Stimulated activated CD8-positive, alpha-beta memory T cell treated with anti-CD3 and anti-CD28 coated beads, Interleukin-15, amount 100 ng/mL, for 24 hours (primary cell): ENCODE measurements around the gene NUDT16L1.

Experiments used
- DNase-seq: peaks from one replicate; pipeline ENCODE4 v3.0.0-alpha.2; 2020; ENCODE audit warnings: low read depth

NUDT16L1 gene

DNA sequence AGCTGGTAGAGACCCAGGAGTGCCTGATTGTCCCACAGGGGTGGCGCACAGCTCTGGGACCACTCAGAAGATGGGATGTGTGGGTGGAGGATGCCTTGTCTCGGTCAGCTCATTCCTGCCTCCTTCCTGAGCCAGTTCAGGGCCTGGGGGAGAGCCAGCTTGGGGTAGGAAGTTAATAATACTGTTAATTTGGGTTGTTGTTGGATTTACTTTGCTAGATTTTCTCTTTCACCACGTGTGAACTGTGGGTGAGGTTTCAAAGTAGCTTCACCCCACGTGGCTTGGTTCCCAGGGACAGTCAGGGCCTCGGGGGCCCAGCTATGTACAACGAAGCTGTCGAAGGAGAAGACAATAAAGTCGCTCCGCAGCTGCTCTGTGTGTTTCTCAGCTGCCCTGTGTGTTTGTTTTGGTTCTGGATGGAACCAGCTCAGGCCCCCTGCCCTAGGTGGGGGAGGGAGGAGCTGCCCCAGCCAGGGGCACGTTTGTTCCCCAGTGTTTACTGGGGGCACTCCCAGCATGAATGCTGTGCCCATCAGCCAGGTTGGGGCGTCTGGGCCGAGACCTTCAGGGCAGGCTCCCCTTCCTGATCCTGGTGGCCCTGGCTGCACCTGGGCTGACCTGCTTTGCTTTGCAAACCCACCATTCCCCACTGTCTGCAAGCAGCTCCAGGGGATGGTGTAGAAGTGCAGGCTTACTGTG is 2.3 kb downstream of the NUDT16L1 start:
- no peak for DNase-seq

DNA sequence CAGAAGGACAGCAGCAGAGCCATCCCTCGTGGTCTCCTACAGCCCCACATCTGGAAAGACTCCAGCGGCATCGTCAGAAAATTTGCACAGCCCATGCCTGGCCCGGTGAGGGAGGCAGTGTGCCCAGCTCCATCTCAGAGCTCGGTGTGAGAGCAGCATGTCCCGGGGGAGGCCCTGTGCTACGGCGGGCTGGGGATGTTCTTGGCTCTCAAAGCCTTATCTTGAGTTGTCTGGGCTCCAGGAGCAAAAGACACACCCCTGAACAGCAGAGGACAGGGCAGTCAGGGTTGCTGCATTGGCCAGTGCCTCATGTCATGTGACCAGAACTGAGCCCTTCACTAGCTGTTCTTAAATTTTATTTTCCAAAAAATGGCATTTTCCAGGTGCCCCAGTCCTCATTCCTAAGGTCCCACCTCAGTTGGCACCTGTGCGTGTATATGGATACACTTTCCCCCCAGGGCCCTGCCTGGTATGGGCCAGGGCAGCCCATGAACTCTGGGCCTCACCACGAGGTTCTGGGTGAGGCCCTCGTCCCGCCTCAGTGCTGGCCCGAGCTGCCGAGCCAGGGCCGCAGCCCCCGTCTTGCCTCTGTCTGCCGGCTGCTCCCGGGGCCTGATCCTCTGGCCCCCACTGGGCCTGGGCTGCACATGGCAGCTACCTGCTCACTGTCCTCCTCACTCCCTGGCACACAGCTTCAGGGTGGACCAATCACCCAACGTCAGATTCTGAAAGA is 3.0 kb downstream of the NUDT16L1 start:
- DNase-seq, result no peak

DNA sequence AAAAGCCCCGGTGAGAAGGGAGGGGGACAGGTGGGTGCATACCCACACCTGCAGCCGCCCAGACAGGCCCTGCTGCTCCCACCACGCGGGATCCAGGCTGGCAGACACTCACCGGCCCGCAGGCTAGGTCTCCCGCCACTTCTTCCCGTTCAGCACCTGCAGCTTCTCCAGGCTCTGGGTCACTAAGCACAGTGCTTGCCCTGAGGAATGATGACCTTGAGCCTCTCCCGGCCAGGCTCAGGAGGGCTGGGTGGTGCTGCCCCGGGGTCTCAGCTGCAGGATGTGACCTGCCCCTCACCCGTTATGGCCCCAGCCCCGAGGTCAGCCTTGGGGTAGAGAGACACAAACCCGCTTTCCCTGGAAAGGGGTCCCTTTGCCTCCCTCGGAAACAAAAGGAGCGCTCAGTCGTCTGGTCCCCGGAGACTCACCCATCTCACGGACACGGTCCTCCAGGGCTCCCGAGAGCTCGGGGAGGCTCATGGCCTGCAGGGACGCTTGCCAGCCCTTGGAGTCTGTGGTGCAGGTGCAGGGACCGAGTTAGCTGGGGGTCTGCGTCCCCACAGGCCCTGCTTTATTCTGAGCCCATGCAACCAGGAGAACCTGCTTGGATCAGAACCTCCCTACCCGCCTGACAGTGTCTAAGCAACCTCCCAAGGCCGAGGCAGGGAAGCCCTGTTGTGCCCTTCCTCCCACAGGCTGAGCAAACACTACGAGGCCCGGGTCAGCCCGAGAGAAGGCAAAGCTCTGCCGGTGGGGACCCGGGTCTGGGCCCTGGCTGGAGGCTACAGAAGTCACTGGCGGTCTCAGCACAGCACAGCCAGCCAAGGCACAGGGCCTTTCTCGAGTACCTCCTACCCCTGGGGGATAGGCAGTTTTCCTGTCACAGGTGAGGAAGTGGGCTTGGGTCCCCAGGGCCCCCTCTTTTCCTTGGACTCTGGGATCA is 3.8 kb downstream of the NUDT16L1 start:
- DNase-seq, result no peak

- DNase-seq, result no peak
Measured at GRCh38 chr16:4697848-4698291, 4.5 kb downstream of the NUDT16L1 start.

GRCh38 chr16:4698321-4699045 is 5.1 kb downstream of the NUDT16L1 start:
- no peak for DNase-seq

DNA sequence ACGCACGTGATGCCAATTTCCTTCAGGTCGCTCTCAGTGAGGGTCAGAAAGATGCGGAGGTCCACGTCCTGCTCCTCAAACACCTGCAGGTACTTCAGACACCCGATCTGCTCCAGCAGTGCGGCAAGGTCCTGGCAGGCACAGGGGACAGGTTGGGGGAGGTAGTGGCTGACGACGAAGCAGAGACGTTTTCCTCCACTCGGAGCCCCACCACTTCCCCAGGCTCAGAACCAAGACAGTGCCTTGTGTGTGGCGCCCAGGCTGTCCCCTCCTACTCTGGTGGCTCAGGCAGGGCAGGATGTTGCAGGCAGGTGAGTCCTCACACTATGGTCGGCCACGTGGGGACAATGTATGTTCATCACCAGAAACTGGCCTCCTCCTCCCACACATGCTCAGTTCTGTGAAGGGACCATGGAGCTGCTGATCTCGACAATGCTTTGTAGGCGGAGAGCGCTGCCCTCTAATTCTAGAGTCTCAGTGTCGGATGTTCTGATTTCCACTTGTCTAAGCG is 5.7 kb downstream of the NUDT16L1 start:
- DNase-seq, result no peak

GRCh38 chr16:4700380-4700996 is 7.1 kb downstream of the NUDT16L1 start:
- no peak for DNase-seq

DNA sequence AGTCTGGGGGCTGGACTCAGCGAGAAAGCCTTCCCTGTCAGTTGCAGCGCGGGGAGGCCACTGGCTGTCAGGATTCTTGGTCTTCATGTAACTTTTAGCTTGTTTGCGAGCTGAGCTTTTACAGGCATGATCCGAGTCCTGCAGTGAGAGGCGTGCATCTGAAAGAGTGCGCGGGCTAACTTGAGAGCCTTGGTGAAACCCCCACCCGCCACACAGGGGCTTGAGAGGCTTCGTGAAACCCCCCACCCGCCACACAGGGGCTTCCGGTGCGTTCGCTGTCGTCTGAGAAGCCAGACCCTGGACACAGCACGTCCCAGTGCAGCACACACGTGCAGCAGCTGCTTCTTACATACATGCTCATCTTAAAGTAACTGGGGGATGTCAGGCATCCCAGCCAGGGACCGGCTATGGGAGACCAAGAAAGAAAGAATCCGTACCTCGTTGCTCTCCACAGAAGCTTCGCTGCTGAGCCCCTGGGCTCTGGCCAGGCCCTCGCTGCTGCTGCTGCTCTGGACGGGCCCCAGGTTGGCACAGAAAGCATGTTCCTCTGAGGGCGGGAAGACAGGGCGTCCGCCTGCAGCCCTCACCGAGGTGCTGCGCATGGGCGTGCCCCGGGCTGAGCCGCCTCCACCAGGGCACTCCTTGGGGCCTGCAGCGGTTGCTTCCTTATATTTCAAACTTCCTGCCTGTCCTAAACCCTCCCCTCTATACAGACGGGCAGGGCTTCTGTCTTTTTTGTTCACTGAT is 7.8 kb downstream of the NUDT16L1 start:
- no peak for DNase-seq

GRCh38 chr16:4701791-4702465 is 8.6 kb downstream of the NUDT16L1 start:
- no peak for DNase-seq

DNA sequence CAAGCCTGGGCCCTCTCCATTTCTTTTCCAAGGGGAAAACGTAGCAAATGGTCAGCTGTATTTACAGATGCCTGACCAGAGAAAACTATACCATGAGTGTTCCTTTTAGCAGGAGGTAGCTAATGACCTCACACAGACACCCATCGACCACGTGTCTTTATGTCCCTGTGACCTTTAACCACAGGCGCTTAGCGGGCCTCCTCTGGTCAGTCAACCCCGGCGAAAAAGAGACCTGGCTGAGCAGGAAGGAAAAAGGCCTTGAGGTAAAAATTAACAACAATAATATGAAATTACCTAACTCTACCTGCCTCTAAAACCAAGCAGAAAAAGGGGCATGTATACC is 9.1 kb downstream of the NUDT16L1 start:
- DNase-seq, result no peak

DNA sequence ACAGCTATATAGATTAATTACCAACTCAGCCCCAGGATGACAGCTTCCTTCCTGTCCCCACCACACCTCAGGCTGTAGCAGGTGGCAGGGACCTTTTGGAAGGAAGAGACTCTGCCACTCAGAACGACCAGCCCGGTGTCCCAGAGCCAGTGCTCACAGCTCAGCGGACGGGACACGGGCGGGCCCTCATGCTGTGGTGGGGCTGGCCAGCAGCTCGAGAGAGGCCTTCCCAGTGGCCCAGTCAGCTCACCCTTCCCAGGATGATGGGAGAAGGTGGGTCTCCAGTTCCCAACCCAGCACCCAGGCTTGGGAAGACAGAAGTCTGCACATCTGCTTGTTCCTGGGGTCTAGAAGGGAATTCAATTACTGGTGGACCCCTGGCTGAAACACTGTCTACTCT is 10.5 kb downstream of the NUDT16L1 start:
- no peak for DNase-seq

GRCh38 chr16:4704491-4704890 is 11.1 kb downstream of the NUDT16L1 start:
- DNase-seq, result no peak

DNA sequence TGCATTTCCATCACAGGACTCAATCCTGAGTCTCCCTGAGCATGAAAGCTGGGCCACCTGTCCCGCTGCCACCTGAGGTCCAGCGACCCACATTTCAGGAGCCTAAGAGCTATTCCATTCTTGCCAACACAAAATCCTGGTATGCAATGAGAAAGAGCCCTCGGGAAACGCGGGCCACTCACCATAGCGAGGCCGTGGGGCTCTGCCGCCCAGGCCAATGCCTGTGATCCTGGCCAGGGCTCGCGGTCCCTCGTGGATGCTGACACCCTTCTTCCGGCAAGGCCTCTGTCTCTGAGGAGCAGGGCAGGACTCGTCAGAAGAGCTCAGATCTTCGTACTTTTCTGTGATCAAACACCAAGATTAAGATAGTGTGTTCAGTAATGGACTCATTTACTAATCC is 11.6 kb downstream of the NUDT16L1 start:
- DNase-seq, result no peak

GRCh38 chr16:4706871-4707270 is 13.5 kb downstream of the NUDT16L1 start:
- DNase-seq, result no peak

GRCh38 chr16:4709481-4709880 is 16.1 kb downstream of the NUDT16L1 start:
- no peak for DNase-seq

- no peak for DNase-seq
Measured at GRCh38 chr16:4713663-4714501, 20.5 kb downstream of the NUDT16L1 start.

DNA sequence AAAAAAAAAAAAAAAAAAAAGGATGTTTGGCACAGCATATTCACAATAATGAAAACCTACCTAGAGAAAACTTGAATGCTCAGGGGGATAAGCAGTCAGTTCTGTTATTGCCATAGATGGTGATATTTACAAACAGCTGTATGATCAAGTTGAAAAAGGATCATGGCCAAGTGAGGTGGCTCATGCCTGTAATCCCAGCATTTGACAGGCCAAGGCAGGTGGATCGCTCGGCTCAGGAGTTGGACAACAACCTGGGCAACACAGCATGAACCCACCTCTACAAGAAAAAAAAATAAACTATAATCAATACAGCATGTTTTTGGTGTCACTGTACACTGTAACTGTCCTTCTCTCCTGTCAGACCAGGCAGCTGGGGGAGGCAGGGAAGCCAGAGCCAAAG is 21.6 kb downstream of the NUDT16L1 start:
- DNase-seq, result no peak

DNA sequence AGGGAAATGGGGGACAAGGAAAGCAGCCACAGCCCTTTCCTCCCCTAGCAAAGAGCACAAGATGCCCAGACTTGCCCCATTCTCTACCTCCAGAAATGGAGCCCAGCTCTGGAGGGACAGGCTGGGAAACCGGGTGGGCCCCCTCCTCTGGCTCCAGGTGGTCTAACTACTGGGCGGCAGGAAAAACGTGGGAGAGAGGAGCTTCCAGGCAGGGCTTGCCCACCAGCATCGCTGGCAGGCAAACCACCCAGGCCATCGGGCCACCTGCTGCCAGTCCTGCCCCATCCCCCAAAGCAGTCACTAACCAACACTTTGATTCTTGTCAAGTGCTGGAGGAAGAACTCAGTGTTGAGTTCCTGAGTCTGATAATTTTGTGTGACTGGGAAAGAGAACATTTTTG is 25.1 kb downstream of the NUDT16L1 start:
- no peak for DNase-seq
